ENCODE measurements around the gene CERS6. TPM values are rescaled to one million over a fixed set of nuclear protein-coding genes. Genes with fewer than 3 reads are reported as not detected.

CERS6 gene
- polyA plus RNA-seq, 1 donor from 2014 or later: 59.3 TPM

- no peak overlapping the region for H3K27ac ChIP-seq (ENCODE audit: low read length)
- H3K9ac ChIP-seq (ENCODE audit: low read length): no peak overlapping the region
- H3K9me2 ChIP-seq (ENCODE audit: insufficient read depth, low read length): no peaks in the 10 kb centered on the region
- H3F3A ChIP-seq (ENCODE audit: insufficient read depth, low read length, poor library complexity, severe bottlenecking): no peaks in the 10 kb centered on the region
- H3K4me3 ChIP-seq (ENCODE audit: low read length): no peak overlapping the region
- no peaks in the 10 kb centered on the region for H4K20me1 ChIP-seq (ENCODE audit: insufficient read depth)
- no peak overlapping the region for H2AFZ ChIP-seq (ENCODE audit: low read depth, low read length)
- H3K79me2 ChIP-seq (replicated peaks; ENCODE audit: insufficient read depth, low read length): peaks cover 4% of the 10 kb centered on the region
- peaks cover 12% of the 10 kb centered on the region for H3K36me3 ChIP-seq (ENCODE audit: insufficient read depth, low read length)
- H3K4me2 ChIP-seq (ENCODE audit: low read length): no peak overlapping the region
- no peak for TF ChIP-seq REST (IDR thresholded peaks at IDR 0.05; ENCODE audit: borderline replicate concordance)
- no peak for TF ChIP-seq SMC3 (conservative IDR thresholded peaks at IDR 0.05; ENCODE audit: poor library complexity)
- no peak for TF ChIP-seq EZH2 (IDR thresholded peaks at IDR 0.05; ENCODE audit: borderline replicate concordance, insufficient read depth, low read length, poor library complexity, severe bottlenecking)
- no peak for TF ChIP-seq TAF1 (IDR thresholded peaks at IDR 0.05; ENCODE audit: low read depth)
- TF ChIP-seq CTCF (IDR thresholded peaks at IDR 0.05; ENCODE audit: poor library complexity, severe bottlenecking): no peak
- TF ChIP-seq RAD21 (conservative IDR thresholded peaks at IDR 0.05): no peak
- TF ChIP-seq MXI1 (conservative IDR thresholded peaks at IDR 0.05; ENCODE audit: poor library complexity, severe bottlenecking): no peak
- no peak for TF ChIP-seq POLR2AphosphoS5 (IDR thresholded peaks at IDR 0.05)
- TF ChIP-seq EP300 (conservative IDR thresholded peaks at IDR 0.05; ENCODE audit: poor library complexity, severe bottlenecking): no peak
- H3K27me3 ChIP-seq (ENCODE audit: insufficient read depth, low read depth, low read length): no peaks in the 10 kb centered on the region
- H3K9me3 ChIP-seq (ENCODE audit: low read length): no peaks in the 10 kb centered on the region
Observed at GRCh38 chr2:168694866-168695265, 238.8 kb downstream of the CERS6 start.

GRCh38 chr2:168697668-168698121 lies 241.6 kb downstream of the CERS6 start:
- Histone ChIP-seq H3K9me2 (ENCODE audit: insufficient read depth, low read length) (no peaks in the 10 kb centered on the region), H3K9me3 (ENCODE audit: low read length) (no peaks in the 10 kb centered on the region), H3F3A (ENCODE audit: insufficient read depth, low read length, poor library complexity, severe bottlenecking) (no peaks in the 10 kb centered on the region), H4K20me1 (ENCODE audit: insufficient read depth) (no peaks in the 10 kb centered on the region), H2AFZ (ENCODE audit: low read depth, low read length) (no peak overlapping the region), H3K27ac (ENCODE audit: low read length) (no peak overlapping the region), H3K36me3 (ENCODE audit: insufficient read depth, low read length) (peaks cover 5% of the 10 kb centered on the region), H3K9ac (ENCODE audit: low read length) (no peak overlapping the region), H3K27me3 (ENCODE audit: insufficient read depth, low read depth, low read length) (no peaks in the 10 kb centered on the region), H3K79me2 (replicated peaks; ENCODE audit: insufficient read depth, low read length) (no peaks in the 10 kb centered on the region), H3K4me3 (ENCODE audit: low read length) (no peak overlapping the region), H3K4me2 (ENCODE audit: low read length) (no peak overlapping the region)
- no peak for TF ChIP-seq REST (IDR thresholded peaks at IDR 0.05; ENCODE audit: borderline replicate concordance)
- TF ChIP-seq CTCF (IDR thresholded peaks at IDR 0.05; ENCODE audit: poor library complexity, severe bottlenecking): no peak
- no peak for TF ChIP-seq MXI1 (conservative IDR thresholded peaks at IDR 0.05; ENCODE audit: poor library complexity, severe bottlenecking)
- TF ChIP-seq EP300 (conservative IDR thresholded peaks at IDR 0.05; ENCODE audit: poor library complexity, severe bottlenecking): no peak
- no peak for TF ChIP-seq RAD21 (conservative IDR thresholded peaks at IDR 0.05)
- TF ChIP-seq POLR2AphosphoS5 (IDR thresholded peaks at IDR 0.05): no peak
- TF ChIP-seq EZH2 (IDR thresholded peaks at IDR 0.05; ENCODE audit: borderline replicate concordance, insufficient read depth, low read length, poor library complexity, severe bottlenecking): no peak
- no peak for TF ChIP-seq SMC3 (conservative IDR thresholded peaks at IDR 0.05; ENCODE audit: poor library complexity)
- TF ChIP-seq TAF1 (IDR thresholded peaks at IDR 0.05; ENCODE audit: low read depth): no peak
